Body of pancreas (tissue), 4 donors: ENCODE data around the gene ACOT7. TPM values are rescaled to one million over a fixed set of nuclear protein-coding genes. Genes with fewer than 3 reads are reported as not detected.

Source experiments
- ATAC-seq: fragments of 150-250 bp; one replicate; pipeline ENCODE4 v1.9.1; 2016
- DNase-seq, 4 donors: peaks; one replicate each; pipeline ENCODE4 v3.0.0-alpha.2; 2019
- H3K27ac ChIP-seq, 4 donors: fragments of 200-600 bp; sonication (generic); 1 replicate in 3 of 4; 2 replicates in 1 of 4; pipeline versions ENCODE4 v1.5.1 to v1.6.1; 2016 to 2019; ENCODE audit warnings: mild to moderate bottlenecking in 1 of 4, mixed read lengths in 1 of 4, moderate library complexity in 1 of 4
- H3K27me3 ChIP-seq, 2 donors: fragments of 200-600 bp; sonication (generic); one replicate each; pipeline ENCODE4 v1.6.0; 2016; ENCODE audit warnings: mild to moderate bottlenecking in 1 of 2
- H3K36me3 ChIP-seq, 2 donors: fragments of 200-600 bp; sonication (generic); replicated peaks in 1 of 2; 2 replicates each; pipeline ENCODE4 v1.5.1; 2016; ENCODE audit warnings: low read depth in 2 of 2; ENCODE audit not compliant: insufficient read depth in 1 of 2
- H3K4me1 ChIP-seq: fragments of 200-600 bp; sonication (generic); one replicate; pipeline ENCODE4 v1.6.0; 2016
- H3K4me3 ChIP-seq, 2 donors: fragments of 200-600 bp; sonication (generic); 1 replicate in 1 of 2; 2 replicates in 1 of 2; pipeline ENCODE4 v1.5.1; 2016 to 2019
- H3K9me3 ChIP-seq, 3 donors: fragments of 200-600 bp; sonication (generic); 1 replicate in 2 of 3; 2 replicates in 1 of 3; pipeline ENCODE4 v1.5.1; 2016
- CTCF ChIP-seq, 7 experiments: fragments of 450-650 bp in 4 of 7; fragments of 200-600 bp in 3 of 7; sonication (generic) in 3 of 7; IDR thresholded peaks; one replicate each; pipeline ENCODE4 v1.5.1; 2016 to 2019; ENCODE audit warnings: antibody characterized with exemption in 7 of 7
- POLR2A ChIP-seq, 3 donors: fragments of 450-650 bp; IDR thresholded peaks; one replicate each; pipeline ENCODE4 v1.6.1; 2016; ENCODE audit warnings: antibody characterized with exemption in 3 of 3, mild to moderate bottlenecking in 2 of 3
- WGBS, 2 donors: methylation state at CpG; one replicate each; pipeline ENCODE4 v1.1.5; 2017; 5-methylcytosine and 5-hydroxymethylcytosine counted together
- intact Hi-C: fragments of 100-400 bp; cut with DNase I; formaldehyde crosslinking; loops from one replicate; pipeline ENCODE4 v1.15.1; 2023
- total RNA-seq, 2 donors: library from RNA; depleted of rRNA; stranded (reverse); fragments of >200 nt; gene quantifications; one replicate each; pipeline ENCODE4 v1.1.0, GENCODE V29; 2016

ACOT7 gene
- total RNA-seq, 2 donors from 2014 or later: 6.0 to 33.0 TPM

DNA sequence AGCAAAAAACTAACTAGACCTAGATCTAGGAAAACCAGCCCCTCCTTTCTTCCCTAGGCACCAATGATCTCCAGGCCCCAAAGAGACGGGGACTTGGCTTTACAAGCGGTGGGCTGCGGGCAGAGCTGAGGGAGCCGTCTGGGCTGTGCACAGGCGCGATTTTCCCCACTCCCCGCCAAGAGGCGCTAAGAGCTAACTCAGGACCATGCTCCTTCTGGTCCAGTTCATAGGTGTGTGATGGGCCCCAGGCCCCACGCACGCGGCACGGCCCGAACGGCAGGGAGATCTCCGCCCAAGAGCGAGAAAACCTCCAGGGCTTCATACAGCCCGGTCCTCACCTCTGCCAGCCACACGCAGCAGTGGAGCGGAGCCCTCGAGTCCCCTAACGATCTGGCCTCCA is 125.2 kb downstream of the ACOT7 start:
- Histone ChIP-seq H3K27ac (no peak overlapping the region), H3K9me3 (no peaks in the 10 kb centered on the region), H3K4me3 (no peak overlapping the region), H3K36me3 (no peaks in the 10 kb centered on the region), H3K4me1 (no peaks in the 10 kb centered on the region), H3K27me3 (no peaks in the 10 kb centered on the region)
- DNase-seq (no peak), ATAC-seq (no peak)
- TF ChIP-seq POLR2A (IDR thresholded peaks at IDR 0.05) (no peak), CTCF (IDR thresholded peaks at IDR 0.05) (no peak)
- 77 to 82% methylated on average over 10 to 21 of the region's 21 CpGs for WGBS, 2 donors
- intact Hi-C loops: no loop called here

DNA sequence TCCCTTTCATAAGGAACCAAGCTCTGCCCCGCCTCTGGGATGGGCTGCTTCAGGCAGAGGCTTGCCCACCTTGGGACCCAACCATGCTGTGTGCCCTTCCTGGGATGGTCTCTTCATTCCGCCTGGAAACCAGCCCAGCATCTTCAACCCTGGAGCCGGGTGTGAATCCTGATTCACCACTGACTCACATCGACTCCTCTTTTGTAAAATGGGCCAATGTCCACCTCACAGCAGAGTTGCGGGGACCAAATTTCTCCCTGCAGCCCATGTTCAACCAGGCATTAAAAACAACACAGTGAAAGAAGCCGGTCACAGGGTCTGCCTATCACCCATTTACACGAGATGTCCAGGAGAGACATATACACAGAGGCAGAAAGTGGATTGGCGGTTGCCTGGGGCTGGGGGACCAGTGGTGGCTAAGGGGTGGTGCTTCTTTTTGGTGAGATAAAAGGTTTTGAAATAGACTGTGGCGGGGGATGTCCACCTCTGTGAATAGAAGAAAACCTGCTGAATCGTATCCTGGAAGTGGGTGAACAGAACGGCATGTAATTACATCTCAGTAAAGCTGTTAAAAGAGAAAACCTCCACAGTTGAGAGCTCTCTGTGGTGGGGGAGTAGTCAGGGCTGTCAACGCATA is 125.8 kb downstream of the ACOT7 start:
- Histone ChIP-seq H3K4me3 (no peak overlapping the region), H3K9me3 (no peaks in the 10 kb centered on the region), H3K27me3 (no peaks in the 10 kb centered on the region), H3K27ac (no peak overlapping the region), H3K4me1 (no peaks in the 10 kb centered on the region), H3K36me3 (no peaks in the 10 kb centered on the region)
- 90 to 92% methylated on average over 12 of the region's 12 CpGs for WGBS, 2 donors
- ATAC-seq (no peak), DNase-seq (no peak)
- TF ChIP-seq CTCF (IDR thresholded peaks at IDR 0.05) (no peak), POLR2A (IDR thresholded peaks at IDR 0.05) (no peak)
- intact Hi-C loops: no loop called here

DNA sequence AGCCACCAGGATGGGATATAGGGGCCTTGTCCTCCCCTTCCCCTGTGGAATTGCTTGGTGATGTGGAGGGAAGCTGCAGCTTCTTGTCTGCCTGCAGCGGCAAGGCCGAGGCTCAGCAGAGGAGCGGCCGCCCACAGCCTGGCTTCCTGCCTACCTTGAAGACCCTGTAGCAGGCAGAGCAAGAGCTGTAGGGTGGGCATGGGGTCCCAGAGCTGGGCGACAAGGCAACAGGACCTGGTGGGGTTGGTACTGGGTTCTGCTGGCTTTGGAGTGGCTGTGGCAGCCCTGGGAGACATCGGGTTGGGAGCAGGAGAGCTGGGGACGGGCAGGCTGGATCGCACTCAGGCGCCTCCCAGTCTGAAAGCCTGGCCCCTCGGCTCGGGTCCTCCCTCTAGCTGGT is 126.9 kb downstream of the ACOT7 start:
- intact Hi-C loops: no loop called here
- Histone ChIP-seq H3K4me3 (no peak overlapping the region), H3K36me3 (no peaks in the 10 kb centered on the region), H3K27ac (no peak overlapping the region), H3K9me3 (no peaks in the 10 kb centered on the region), H3K4me1 (peaks cover under 1% of the 10 kb centered on the region), H3K27me3 (no peaks in the 10 kb centered on the region)
- no peak for ATAC-seq
- no peak for DNase-seq
- WGBS, 2 donors: 89 to 91% methylated on average over 7 to 11 of the region's 11 CpGs
- TF ChIP-seq CTCF (IDR thresholded peaks at IDR 0.05) (no peak), POLR2A (IDR thresholded peaks at IDR 0.05) (no peak)

DNA sequence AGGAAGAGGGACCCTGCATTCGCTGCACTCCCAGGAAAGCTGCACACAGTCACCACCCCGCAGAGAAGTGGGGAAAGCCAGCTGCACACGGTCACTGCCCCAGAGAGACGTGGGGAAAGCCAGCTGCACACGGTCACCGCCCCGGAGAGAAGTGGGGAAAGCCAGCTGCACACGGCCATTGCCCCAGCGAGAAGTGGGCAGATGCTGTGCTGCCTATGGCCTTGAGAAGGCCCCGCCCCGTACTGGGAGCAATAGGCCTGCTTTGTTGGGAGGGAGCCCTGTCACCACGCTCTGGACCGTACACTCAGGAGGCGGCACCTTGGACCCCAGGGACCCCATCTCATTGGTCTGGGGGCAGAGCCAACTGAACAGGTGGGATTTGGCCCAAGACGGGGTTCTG is 128.4 kb downstream of the ACOT7 start:
- no peaks in the 10 kb centered on the region for H3K36me3 ChIP-seq
- no peaks in the 10 kb centered on the region for H3K9me3 ChIP-seq
- intact Hi-C loops: no loop called here
- no peak overlapping the region for H3K27ac ChIP-seq
- no peak for ATAC-seq
- TF ChIP-seq CTCF (IDR thresholded peaks at IDR 0.05) (no peak), POLR2A (IDR thresholded peaks at IDR 0.05) (no peak)
- H3K27me3 ChIP-seq: peaks cover 0 to 4% of the 10 kb centered on the region in 2 donors
- peaks cover 11% of the 10 kb centered on the region for H3K4me1 ChIP-seq
- DNase-seq: peak in 1 of 4 donors; percentile 31
- WGBS, 2 donors: 42 to 72% methylated on average over 15 of the region's 15 CpGs
- no peak overlapping the region for H3K4me3 ChIP-seq

- WGBS, 2 donors: 50 to 81% methylated on average over 2 to 7 of the region's 7 CpGs
- H3K9me3 ChIP-seq: no peaks in the 10 kb centered on the region
- TF ChIP-seq POLR2A (IDR thresholded peaks at IDR 0.05) (no peak), CTCF (IDR thresholded peaks at IDR 0.05) (no peak)
- H3K36me3 ChIP-seq: no peaks in the 10 kb centered on the region
- H3K27ac ChIP-seq: no peak overlapping the region
- H3K27me3 ChIP-seq: peaks cover 0 to 4% of the 10 kb centered on the region in 2 donors
- intact Hi-C loops: no loop called here
- peaks cover 18% of the 10 kb centered on the region for H3K4me1 ChIP-seq
- ATAC-seq (no peak), DNase-seq (no peak)
- H3K4me3 ChIP-seq: no peak overlapping the region
Measured at GRCh38 chr1:6263716-6264115, 129.9 kb downstream of the ACOT7 start.
